ENCODE data around the gene CSMD2. TPM values are rescaled to one million over a fixed set of nuclear protein-coding genes. Genes with fewer than 3 reads are reported as not detected.

CSMD2 gene
- total RNA-seq, 1 donor from 2014 or later, result not detected

DNA sequence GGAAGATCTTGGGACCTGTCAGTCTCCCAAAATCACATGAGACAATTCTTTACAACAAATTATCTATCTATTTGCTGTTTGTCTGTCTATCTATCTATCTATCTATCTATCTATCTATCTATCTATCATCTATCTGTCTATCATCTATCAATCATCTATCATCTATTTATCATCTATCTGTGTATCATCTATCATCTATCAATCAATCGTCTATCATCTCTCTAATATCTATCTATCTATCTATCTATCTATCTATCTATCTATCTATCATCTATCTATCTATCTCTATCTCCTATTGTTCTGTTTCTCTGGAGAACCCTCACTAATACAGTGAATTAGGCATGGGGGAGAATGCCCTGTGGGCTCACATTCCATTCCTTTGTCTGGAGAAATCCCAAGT is 374.5 kb downstream of the CSMD2 start:
- Mint-ChIP-seq H3K4me3 (no peak overlapping the region), H3K36me3 (ENCODE audit: low read depth) (no peaks in the 10 kb centered on the region), H3K27ac (no peak overlapping the region), H3K27me3 (peaks cover 3% of the 10 kb centered on the region), H3K4me1 (peaks cover 9% of the 10 kb centered on the region), H3K9me3 (peaks cover 9% of the 10 kb centered on the region)
- intact Hi-C loops (cut with micrococcal nuclease), result no loop called here
- DNase-seq, result no peak

DNA sequence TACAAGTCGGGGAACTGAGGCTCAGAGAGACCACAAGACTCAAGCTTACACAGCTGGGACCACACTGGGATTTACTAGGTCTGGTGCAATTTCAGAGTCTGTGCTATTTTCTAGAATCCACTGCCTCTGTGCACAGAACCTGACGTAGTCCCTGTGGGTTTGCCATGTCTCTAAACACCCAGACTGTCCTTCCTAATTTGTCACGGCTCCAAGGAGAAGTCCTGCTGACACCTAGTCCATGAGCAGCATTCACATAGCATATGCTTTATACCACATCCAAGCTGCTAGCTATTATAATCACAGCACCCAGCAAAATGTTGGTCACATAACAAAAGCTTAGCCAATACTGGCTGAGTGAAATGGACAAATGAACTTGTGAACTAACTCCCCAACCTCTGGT is 380.2 kb downstream of the CSMD2 start:
- no peak overlapping the region for H3K27ac Mint-ChIP-seq
- H3K4me3 Mint-ChIP-seq, result no peak overlapping the region
- no peaks in the 10 kb centered on the region for H3K9me3 Mint-ChIP-seq
- intact Hi-C loops (cut with micrococcal nuclease), result no loop called here
- no peaks in the 10 kb centered on the region for H3K4me1 Mint-ChIP-seq
- no peak for DNase-seq
- peaks cover 5% of the 10 kb centered on the region for H3K27me3 Mint-ChIP-seq
- H3K36me3 Mint-ChIP-seq (ENCODE audit: low read depth), result no peaks in the 10 kb centered on the region

DNA sequence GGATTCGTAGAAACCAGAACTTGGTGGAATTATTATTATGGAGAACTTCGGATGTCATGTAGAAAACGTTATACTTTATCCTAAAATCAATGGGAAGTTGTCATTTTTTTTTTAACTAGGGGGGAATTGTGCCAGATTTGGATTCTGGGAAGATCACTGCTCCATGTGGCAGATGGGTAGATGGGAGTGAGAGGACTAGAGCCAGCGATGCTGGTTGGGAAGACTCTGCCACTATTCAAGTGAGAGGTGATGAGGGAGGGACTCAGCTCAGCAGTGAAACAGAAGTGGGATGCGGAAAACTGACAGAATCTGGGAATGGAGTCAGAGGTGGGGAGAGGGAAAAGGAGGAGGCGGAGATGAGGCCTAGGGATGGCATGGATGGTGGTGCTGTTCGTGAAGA is 382.3 kb downstream of the CSMD2 start:
- Mint-ChIP-seq H3K4me3 (no peak overlapping the region), H3K4me1 (no peaks in the 10 kb centered on the region), H3K9me3 (no peaks in the 10 kb centered on the region), H3K27me3 (peaks cover 5% of the 10 kb centered on the region), H3K36me3 (ENCODE audit: low read depth) (no peaks in the 10 kb centered on the region), H3K27ac (no peak overlapping the region)
- intact Hi-C loops (cut with micrococcal nuclease), result no loop called here
- DNase-seq, result no peak

- no peaks in the 10 kb centered on the region for H3K4me1 Mint-ChIP-seq
- intact Hi-C loops (cut with micrococcal nuclease), result no loop called here
- peaks cover 5% of the 10 kb centered on the region for H3K27me3 Mint-ChIP-seq
- H3K27ac Mint-ChIP-seq, result no peak overlapping the region
- no peak for DNase-seq
- no peak overlapping the region for H3K4me3 Mint-ChIP-seq
- no peaks in the 10 kb centered on the region for H3K36me3 Mint-ChIP-seq (ENCODE audit: low read depth)
- H3K9me3 Mint-ChIP-seq, result no peaks in the 10 kb centered on the region
Measured at GRCh38 chr1:33781652-33782051, 383.4 kb downstream of the CSMD2 start.

GRCh38 chr1:33777337-33777736 is 387.7 kb downstream of the CSMD2 start:
- Mint-ChIP-seq H3K27ac (no peak overlapping the region), H3K4me3 (no peak overlapping the region), H3K36me3 (ENCODE audit: low read depth) (no peaks in the 10 kb centered on the region), H3K27me3 (no peaks in the 10 kb centered on the region), H3K4me1 (no peaks in the 10 kb centered on the region), H3K9me3 (no peaks in the 10 kb centered on the region)
- intact Hi-C loops (cut with micrococcal nuclease), result no loop called here
- no peak for DNase-seq

- Mint-ChIP-seq H3K36me3 (ENCODE audit: low read depth) (no peaks in the 10 kb centered on the region), H3K9me3 (no peaks in the 10 kb centered on the region), H3K27me3 (peaks cover 2% of the 10 kb centered on the region), H3K4me3 (no peak overlapping the region), H3K4me1 (no peaks in the 10 kb centered on the region), H3K27ac (no peak overlapping the region)
- DNase-seq, result no peak
- intact Hi-C loops (cut with micrococcal nuclease), result no loop called here
Measured at GRCh38 chr1:33768821-33769220, 396.2 kb downstream of the CSMD2 start.

DNA sequence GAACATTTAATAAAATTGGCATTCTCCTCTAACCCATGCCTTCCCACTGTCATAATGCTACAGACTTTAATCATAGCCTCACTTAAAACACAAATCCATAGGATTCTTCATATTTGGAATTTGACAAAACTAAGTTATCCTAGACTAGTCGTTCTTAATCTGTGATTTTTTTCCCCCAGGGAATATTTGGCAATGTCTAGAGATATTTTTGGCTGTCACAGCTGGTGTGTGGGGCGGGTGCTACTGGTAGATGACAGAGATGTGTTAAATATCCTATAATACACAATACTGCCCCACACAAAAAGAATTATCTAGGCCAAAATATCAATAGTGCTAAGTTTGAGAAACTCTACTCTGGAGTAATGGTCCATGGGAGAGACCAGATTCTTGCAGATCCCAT is 396.9 kb downstream of the CSMD2 start:
- Mint-ChIP-seq H3K27ac (no peak overlapping the region), H3K4me3 (no peak overlapping the region), H3K27me3 (peaks cover 2% of the 10 kb centered on the region), H3K4me1 (no peaks in the 10 kb centered on the region), H3K9me3 (no peaks in the 10 kb centered on the region), H3K36me3 (ENCODE audit: low read depth) (no peaks in the 10 kb centered on the region)
- intact Hi-C loops (cut with micrococcal nuclease), result no loop called here
- DNase-seq, result no peak

- no peaks in the 10 kb centered on the region for H3K4me1 Mint-ChIP-seq
- H3K36me3 Mint-ChIP-seq (ENCODE audit: low read depth), result no peaks in the 10 kb centered on the region
- intact Hi-C loops (cut with micrococcal nuclease), result no loop called here
- no peak overlapping the region for H3K27ac Mint-ChIP-seq
- no peaks in the 10 kb centered on the region for H3K27me3 Mint-ChIP-seq
- no peak overlapping the region for H3K4me3 Mint-ChIP-seq
- H3K9me3 Mint-ChIP-seq, result no peaks in the 10 kb centered on the region
- DNase-seq, result no peak
Measured at GRCh38 chr1:33764149-33764548, 400.9 kb downstream of the CSMD2 start.

DNA sequence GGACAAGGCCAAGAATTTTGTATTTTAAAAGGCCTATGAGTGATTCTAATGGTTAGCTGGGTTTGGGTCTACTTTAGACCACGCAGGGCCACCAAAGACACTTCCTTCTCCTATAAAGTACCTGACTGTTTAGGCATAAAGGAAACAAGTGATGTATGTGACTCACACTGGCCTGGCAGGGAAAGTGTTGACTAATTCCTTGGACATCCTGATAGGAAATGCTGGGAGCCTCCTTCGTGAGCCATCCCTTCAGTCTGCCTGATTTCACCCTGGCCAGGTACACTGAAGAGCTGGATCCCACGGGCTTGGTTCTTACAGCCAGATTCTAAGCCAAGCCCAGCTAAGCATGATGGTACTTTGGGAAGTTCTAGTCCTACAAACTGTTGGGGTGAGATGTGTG is 401.6 kb downstream of the CSMD2 start:
- DNase-seq, result no peak
- Mint-ChIP-seq H3K4me1 (no peaks in the 10 kb centered on the region), H3K4me3 (no peak overlapping the region), H3K27ac (no peak overlapping the region), H3K9me3 (peaks cover 3% of the 10 kb centered on the region), H3K36me3 (ENCODE audit: low read depth) (no peaks in the 10 kb centered on the region), H3K27me3 (no peaks in the 10 kb centered on the region)
- intact Hi-C loops (cut with micrococcal nuclease), result no loop called here

- intact Hi-C loops (cut with micrococcal nuclease), result no loop called here
- Mint-ChIP-seq H3K4me1 (no peaks in the 10 kb centered on the region), H3K27ac (no peak overlapping the region), H3K4me3 (no peak overlapping the region), H3K27me3 (no peaks in the 10 kb centered on the region), H3K9me3 (peaks cover 3% of the 10 kb centered on the region), H3K36me3 (ENCODE audit: low read depth) (no peaks in the 10 kb centered on the region)
- no peak for DNase-seq
Measured at GRCh38 chr1:33762962-33763361, 402.1 kb downstream of the CSMD2 start.

DNA sequence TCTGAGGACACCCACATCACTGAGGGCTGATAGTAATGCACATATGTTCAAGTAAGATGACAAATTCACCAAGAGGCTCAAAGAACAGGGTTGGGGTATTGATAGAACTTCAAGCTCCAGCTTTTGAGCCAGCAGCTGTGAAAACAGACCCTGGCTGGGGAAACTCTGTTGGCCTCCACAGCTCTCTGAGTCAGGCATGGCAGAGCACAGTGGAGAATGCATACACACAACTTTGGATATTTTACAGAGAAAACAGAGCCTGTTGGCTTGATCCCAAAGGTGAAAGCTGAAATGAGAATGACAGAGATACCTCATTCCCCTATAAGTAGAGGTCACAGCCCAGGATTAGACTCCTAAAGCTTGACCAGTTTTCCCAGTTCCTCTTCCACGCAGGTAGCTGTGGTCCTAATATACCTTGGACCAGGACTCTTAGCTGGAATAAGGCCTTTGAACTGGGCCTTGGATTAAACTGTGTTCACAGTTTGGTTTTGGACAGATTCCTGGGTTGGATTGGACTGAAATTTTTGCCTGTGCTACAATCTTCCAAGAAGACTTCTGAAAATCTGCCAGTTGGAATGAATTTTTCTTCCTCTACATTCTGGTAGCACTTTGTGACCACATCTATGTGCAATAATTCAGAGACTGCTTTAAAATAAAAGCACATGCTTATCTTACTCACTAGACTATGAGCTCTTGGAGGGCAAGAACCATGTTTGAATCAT is 402.8 kb downstream of the CSMD2 start:
- H3K27ac Mint-ChIP-seq, result no peak overlapping the region
- no peak for DNase-seq
- no peaks in the 10 kb centered on the region for H3K36me3 Mint-ChIP-seq (ENCODE audit: low read depth)
- no peak overlapping the region for H3K4me3 Mint-ChIP-seq
- peaks cover 3% of the 10 kb centered on the region for H3K9me3 Mint-ChIP-seq
- no peaks in the 10 kb centered on the region for H3K4me1 Mint-ChIP-seq
- intact Hi-C loops (cut with micrococcal nuclease), result no loop called here
- H3K27me3 Mint-ChIP-seq, result no peaks in the 10 kb centered on the region

DNA sequence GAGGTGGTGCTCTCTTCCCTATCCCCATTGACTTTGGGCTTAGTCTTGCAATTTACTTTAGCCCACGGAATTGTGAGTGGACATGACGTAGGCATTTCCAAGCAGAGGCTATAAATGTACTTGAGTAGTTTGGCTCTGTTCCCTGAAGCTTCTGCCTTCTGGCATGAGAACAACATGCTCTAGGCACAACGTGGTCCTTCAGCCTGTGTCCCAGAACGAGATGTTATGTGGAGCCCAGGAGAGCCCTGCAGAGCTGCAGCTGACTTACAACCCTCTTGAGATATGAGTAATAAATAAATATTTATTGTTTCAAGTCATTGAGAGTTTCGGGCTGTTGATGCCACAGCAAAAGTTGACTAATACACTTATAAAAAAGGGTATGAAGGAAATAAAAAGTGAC is 406.3 kb downstream of the CSMD2 start:
- DNase-seq, result no peak
- intact Hi-C loops (cut with micrococcal nuclease), result no loop called here
- no peak overlapping the region for H3K4me3 Mint-ChIP-seq
- H3K36me3 Mint-ChIP-seq (ENCODE audit: low read depth), result no peaks in the 10 kb centered on the region
- H3K27me3 Mint-ChIP-seq, result no peaks in the 10 kb centered on the region
- H3K27ac Mint-ChIP-seq, result no peak overlapping the region
- peaks cover 3% of the 10 kb centered on the region for H3K9me3 Mint-ChIP-seq
- no peaks in the 10 kb centered on the region for H3K4me1 Mint-ChIP-seq

DNA sequence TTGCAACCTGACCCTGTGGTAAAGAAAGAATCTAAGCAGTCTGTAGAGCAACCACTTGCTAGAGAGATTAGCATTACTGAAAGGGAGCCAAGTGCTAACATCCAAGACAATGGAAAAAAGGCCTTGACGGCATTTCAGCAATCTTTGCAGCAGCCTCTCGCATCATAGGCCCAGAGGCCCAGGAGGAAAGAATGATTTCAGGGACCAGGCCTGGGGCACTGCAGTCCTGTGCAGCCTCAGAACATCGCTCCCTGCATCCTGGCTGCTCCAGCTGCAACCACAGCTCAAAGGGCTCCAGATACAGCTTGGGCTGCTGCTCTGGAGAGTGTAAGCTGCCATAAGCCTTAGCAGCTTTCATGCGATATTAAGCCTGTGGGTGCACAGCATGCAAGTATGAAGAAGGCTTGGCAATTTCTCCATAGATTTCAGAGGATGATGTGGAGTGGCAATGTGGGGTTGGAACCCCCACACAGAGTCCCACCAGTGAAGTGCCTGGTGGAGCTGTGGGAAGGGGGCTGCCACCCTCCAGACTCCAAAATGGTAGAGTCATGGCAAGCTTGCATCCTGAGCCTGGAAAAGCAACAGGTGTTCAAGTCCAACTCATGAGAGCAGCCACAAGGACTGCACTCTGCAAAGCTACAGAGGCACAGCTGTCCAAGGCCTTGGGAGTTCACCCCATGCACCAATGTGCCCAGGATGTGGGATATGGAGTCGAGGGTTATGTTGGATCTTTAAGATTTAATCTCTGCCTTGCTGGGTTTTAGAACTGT is 411.8 kb downstream of the CSMD2 start:
- Mint-ChIP-seq H3K9me3 (no peaks in the 10 kb centered on the region), H3K27me3 (peaks cover 6% of the 10 kb centered on the region), H3K27ac (no peak overlapping the region), H3K4me1 (no peaks in the 10 kb centered on the region), H3K4me3 (no peak overlapping the region), H3K36me3 (ENCODE audit: low read depth) (no peaks in the 10 kb centered on the region)
- no peak for DNase-seq
- intact Hi-C loops (cut with micrococcal nuclease), result no loop called here

- no peaks in the 10 kb centered on the region for H3K36me3 Mint-ChIP-seq (ENCODE audit: low read depth)
- H3K9me3 Mint-ChIP-seq, result no peaks in the 10 kb centered on the region
- no peak for DNase-seq
- H3K4me3 Mint-ChIP-seq, result no peak overlapping the region
- no peak overlapping the region for H3K27ac Mint-ChIP-seq
- peaks cover 6% of the 10 kb centered on the region for H3K27me3 Mint-ChIP-seq
- intact Hi-C loops (cut with micrococcal nuclease), result no loop called here
- H3K4me1 Mint-ChIP-seq, result no peaks in the 10 kb centered on the region
Measured at GRCh38 chr1:33745942-33746341, 419.1 kb downstream of the CSMD2 start.
